CD4-positive, alpha-beta memory T cell (primary cell): ENCODE results near the gene RAVER2. TPM values are rescaled to one million over a fixed set of nuclear protein-coding genes. Genes with fewer than 3 reads are reported as not detected.
A peak's percentile ranks its signal among the peaks of the same experiment; 100 is the strongest.

Experiments used
- CTCF ChIA-PET: fragments of 350-600 bp; sonication (Branson Sonifier 250); formaldehyde crosslinking; loops from one replicate; lab custom pipeline; 2021; ENCODE audit warnings: inconsistent platforms; ENCODE audit not compliant: partially characterized antibody; lab: Charles Lee
- POLR2A ChIA-PET: fragments of 350-600 bp; sonication (Branson Sonifier 250); formaldehyde crosslinking; loops from one replicate; lab custom pipeline; 2021; ENCODE audit not compliant: partially characterized antibody; lab: Charles Lee
- DNase-seq, 5 donors: peaks; one replicate each; pipeline versions ENCODE4 v3.0.0 to v3.0.0-alpha.2; 2020 to 2022; ENCODE audit warnings: mixed read lengths in 1 of 5
- H3K27ac ChIP-seq: one replicate; pipeline ENCODE4 v1.7.0; 2013; ENCODE audit warnings: low read depth, low read length
- H3K27me3 ChIP-seq: 2 replicates; pipeline ENCODE4 v1.7.0; 2013; ENCODE audit warnings: mild to moderate bottlenecking, low read length, moderate library complexity; ENCODE audit not compliant: insufficient read depth
- H3K36me3 ChIP-seq: 2 replicates; pipeline ENCODE4 v1.7.0; 2013; ENCODE audit warnings: mild to moderate bottlenecking, low read length, moderate library complexity; ENCODE audit not compliant: insufficient read depth
- H3K4me1 ChIP-seq: 2 replicates; pipeline ENCODE4 v1.7.0; 2013; ENCODE audit warnings: mild to moderate bottlenecking, low read length, moderate library complexity; ENCODE audit not compliant: insufficient read depth
- H3K4me3 ChIP-seq, 2 donors: one replicate each; pipeline ENCODE4 v1.7.0; 2013; ENCODE audit warnings: low read length in 2 of 2, mild to moderate bottlenecking in 1 of 2
- H3K9me3 ChIP-seq, 2 donors: one replicate each; pipeline ENCODE4 v1.7.0; 2013; ENCODE audit warnings: low read length in 2 of 2, control low read depth in 1 of 2; ENCODE audit not compliant: control insufficient read depth in 1 of 2
- H3K27ac Mint-ChIP-seq, 7 donors: one replicate each; pipeline ENCODE4 v1.8.0; 2020 to 2021; ENCODE audit warnings: mixed read lengths in 7 of 7, mild to moderate bottlenecking in 6 of 7, inconsistent platforms in 3 of 7, moderate library complexity in 3 of 7
- H3K27me3 Mint-ChIP-seq, 2 donors: one replicate each; pipeline ENCODE4 v1.8.0; 2020 to 2021; ENCODE audit warnings: mixed read lengths in 2 of 2
- H3K36me3 Mint-ChIP-seq, 2 donors: one replicate each; pipeline ENCODE4 v1.8.0; 2020 to 2021; ENCODE audit warnings: mixed read lengths in 2 of 2, inconsistent platforms in 1 of 2, mild to moderate bottlenecking in 1 of 2
- H3K4me1 Mint-ChIP-seq, 4 donors: one replicate each; pipeline ENCODE4 v1.8.0; 2020 to 2021; ENCODE audit warnings: mixed read lengths in 4 of 4, mild to moderate bottlenecking in 1 of 4
- H3K4me3 Mint-ChIP-seq, 8 donors: one replicate each; pipeline ENCODE4 v1.8.0; 2020 to 2021; ENCODE audit warnings: mixed read lengths in 8 of 8, mild to moderate bottlenecking in 7 of 8, moderate library complexity in 6 of 8, inconsistent platforms in 3 of 8
- H3K9me3 Mint-ChIP-seq, 8 donors: one replicate each; pipeline ENCODE4 v1.8.0; 2020 to 2021; ENCODE audit warnings: mixed read lengths in 8 of 8, mild to moderate bottlenecking in 5 of 8, inconsistent platforms in 3 of 8, moderate library complexity in 1 of 8
- intact Hi-C: fragments of 100-400 bp; cut with micrococcal nuclease; formaldehyde crosslinking; loops from one replicate; pipeline ENCODE4 v1.15.1; 2023
- polyA plus RNA-seq, 2 donors: library from polyadenylated mRNA; unstranded; fragments of 300-500 nt; fragmentation: Illumina TruSeq; gene quantifications; one replicate each; pipeline ENCODE4 v1.2.3, GENCODE V29; 2021
- total RNA-seq, 2 experiments: library from RNA; stranded (reverse); gene quantifications; one replicate each; pipeline ENCODE4 v1.2.3, GENCODE V29; 2021

Gene RAVER2
- total and polyA plus RNA-seq, 4 experiments from 2014 or later: 1.7 to 2.1 (median 1.8) TPM

DNA sequence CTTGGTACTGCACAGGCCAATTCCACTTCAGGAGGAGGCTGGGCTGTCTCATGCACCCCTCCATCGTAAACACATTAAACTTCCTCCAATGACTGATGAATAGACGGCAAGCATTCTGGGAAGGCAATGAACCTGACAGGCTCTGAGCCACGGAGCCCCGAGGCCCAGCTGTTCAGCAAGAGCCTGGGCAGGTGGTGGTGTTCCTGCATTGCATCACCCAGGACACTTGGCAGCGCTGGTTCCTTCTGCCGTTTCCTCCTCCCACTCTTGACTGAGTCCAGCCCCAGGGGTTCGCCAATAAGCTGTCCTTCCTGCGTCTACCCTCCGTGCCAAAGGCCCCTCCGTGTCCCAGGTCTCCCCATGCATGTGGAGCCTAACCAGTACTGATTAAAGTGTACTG lies 111.7 kb downstream of the RAVER2 start:
- intact Hi-C loops: no loop called here
- ChIA-PET POLR2A (no interaction called here), CTCF (no interaction called here)
- Histone ChIP-seq H3K9me3 (no peaks in the 10 kb centered on the region), H3K36me3 (peaks cover 92% of the 10 kb centered on the region), H3K27ac (no peak overlapping the region), H3K4me1 (no peaks in the 10 kb centered on the region), H3K4me3 (no peak overlapping the region), H3K27me3 (no peaks in the 10 kb centered on the region)
- Mint-ChIP-seq H3K4me1 (peaks cover 12 to 37% (median 21%) of the 10 kb centered on the region in 4 donors), H3K27ac (peak overlapping the region in 4 of 7 donors; percentile 8 to 86 (median 44)), H3K36me3 (peaks cover 76 to 91% of the 10 kb centered on the region in 2 donors), H3K4me3 (no peak overlapping the region), H3K9me3 (peaks cover 0 to 4% (median 0%) of the 10 kb centered on the region in 8 donors), H3K27me3 (no peaks in the 10 kb centered on the region)
- no peak for DNase-seq

DNA sequence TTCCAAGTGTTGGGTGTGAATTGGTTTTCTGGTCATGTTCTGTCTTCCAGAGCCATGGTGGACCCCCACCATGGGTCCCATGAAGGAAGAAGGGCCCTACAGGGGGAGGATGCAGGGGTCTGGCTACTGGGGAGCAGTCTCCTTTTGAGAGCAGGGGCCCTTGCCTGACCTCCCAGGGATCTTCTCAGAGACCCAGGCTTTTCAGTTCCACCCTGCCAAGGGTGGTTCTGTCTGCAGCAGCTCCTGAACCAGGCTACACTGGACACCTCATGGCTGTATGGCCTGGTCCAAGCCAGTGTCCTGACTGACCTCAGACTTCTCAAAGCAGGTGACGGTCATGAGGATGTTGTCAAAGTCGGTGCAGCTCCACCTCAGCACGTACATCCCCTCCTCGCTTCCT lies 112.5 kb downstream of the RAVER2 start:
- POLR2A ChIA-PET: no interaction called here
- CTCF ChIA-PET: no interaction called here

DNA sequence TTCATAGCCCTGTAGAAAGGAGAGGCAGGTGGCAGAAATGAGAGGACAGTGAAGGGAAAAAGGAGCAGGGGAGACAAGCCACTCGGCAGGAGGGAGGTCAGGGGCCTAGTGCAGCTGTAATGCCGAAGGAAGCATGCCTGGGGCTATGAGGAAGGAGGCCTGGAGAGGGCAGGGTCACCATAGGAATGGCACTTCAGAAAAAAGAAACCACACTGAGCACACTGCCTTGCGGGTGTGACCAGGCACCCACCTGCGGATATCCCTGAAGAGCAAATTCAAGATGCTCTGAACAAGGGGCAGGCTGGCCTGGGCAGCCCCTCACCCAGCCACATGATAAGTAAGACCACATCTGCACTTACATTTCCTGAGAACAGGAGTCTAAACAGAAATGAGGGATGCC lies 116.7 kb downstream of the RAVER2 start:
- peaks cover 0 to 2% (median 0%) of the 10 kb centered on the region in 8 donors for H3K9me3 Mint-ChIP-seq
- CTCF ChIA-PET: interaction anchor here (2.2 kb wide), 1 partner anchor 214 kb away, joined by 6 read pairs; no protein-coding TSS in a partner anchor
- H3K9me3 ChIP-seq: no peaks in the 10 kb centered on the region
- intact Hi-C loops: loop anchor here (5.0 kb wide), 1 partner anchor 141 kb away; no protein-coding TSS in a partner anchor
- no peak overlapping the region for H3K4me3 Mint-ChIP-seq
- peaks cover 29% of the 10 kb centered on the region for H3K4me1 ChIP-seq
- H3K36me3 ChIP-seq: peaks cover 59% of the 10 kb centered on the region
- H3K27me3 Mint-ChIP-seq: no peaks in the 10 kb centered on the region
- no peak overlapping the region for H3K27ac ChIP-seq
- H3K4me1 Mint-ChIP-seq: peaks cover 26 to 61% (median 50%) of the 10 kb centered on the region in 4 donors
- peaks cover 67 to 78% of the 10 kb centered on the region in 2 donors for H3K36me3 Mint-ChIP-seq
- peak overlapping the region; percentile 24 to 87 (median 69) for H3K27ac Mint-ChIP-seq
- POLR2A ChIA-PET: no interaction called here
- H3K27me3 ChIP-seq: no peaks in the 10 kb centered on the region
- H3K4me3 ChIP-seq: no peak overlapping the region
- DNase-seq: no peak

More for the DNA sequence above, 112.5 kb downstream of the RAVER2 start:
- DNase-seq: no peak
- Histone ChIP-seq H3K4me3 (no peak overlapping the region), H3K36me3 (peaks cover 92% of the 10 kb centered on the region), H3K9me3 (no peaks in the 10 kb centered on the region), H3K27me3 (no peaks in the 10 kb centered on the region), H3K27ac (no peak overlapping the region), H3K4me1 (no peaks in the 10 kb centered on the region)
- Mint-ChIP-seq H3K27me3 (no peaks in the 10 kb centered on the region), H3K36me3 (peaks cover 74 to 91% of the 10 kb centered on the region in 2 donors), H3K9me3 (peaks cover 0 to 4% (median 0%) of the 10 kb centered on the region in 8 donors), H3K4me3 (no peak overlapping the region), H3K4me1 (peaks cover 12 to 42% (median 27%) of the 10 kb centered on the region in 4 donors), H3K27ac (peak overlapping the region in 2 of 7 donors; percentile 59 to 68)
- intact Hi-C loops: no loop called here

DNA sequence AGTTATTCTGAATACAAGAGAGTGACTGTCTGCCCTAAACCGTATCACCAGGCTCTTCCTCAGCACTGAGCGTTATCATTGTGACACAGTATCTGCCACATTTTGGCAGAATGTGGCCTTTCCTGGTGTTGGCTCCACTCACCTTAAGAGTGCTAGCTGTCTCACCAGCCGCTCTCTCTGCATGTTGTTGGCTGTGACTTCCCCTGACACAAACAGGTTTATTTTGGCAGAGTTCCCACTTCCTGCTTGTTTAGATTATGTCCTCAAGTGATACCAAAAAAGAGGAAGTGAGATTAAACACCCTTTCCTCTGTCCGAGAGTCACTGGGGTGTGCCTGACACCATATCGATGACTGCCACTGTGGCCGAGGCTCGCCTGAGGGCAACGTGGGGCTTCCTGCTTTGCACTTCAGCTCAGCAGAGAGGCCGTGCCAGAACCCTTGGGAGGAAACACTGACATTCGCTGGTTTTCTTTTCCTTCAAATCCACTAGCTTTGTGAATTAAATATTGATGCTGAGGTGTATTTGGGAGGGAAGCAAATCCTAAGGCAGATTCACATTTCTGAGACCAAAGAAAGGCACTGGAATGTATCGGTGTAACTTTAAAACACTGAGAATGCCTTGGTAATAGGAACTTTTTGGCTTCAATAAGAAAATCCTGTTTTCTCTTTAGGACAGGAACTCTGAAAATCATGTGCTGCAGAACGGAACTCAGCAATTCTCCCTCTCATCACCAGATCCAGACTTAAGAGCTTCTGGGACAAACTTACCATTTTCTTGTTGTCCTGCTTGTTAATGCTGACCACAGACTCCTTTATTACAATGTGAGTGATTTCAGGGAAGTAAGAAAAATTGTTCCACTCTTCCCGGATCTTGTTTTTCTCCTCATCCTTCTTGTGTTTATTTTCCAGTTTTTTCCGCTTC lies 119.4 kb downstream of the RAVER2 start:
- Histone ChIP-seq H3K4me1 (peaks cover 29% of the 10 kb centered on the region), H3K4me3 (no peak overlapping the region), H3K27me3 (no peaks in the 10 kb centered on the region), H3K27ac (peak overlapping the region; percentile 48), H3K36me3 (peaks cover 56% of the 10 kb centered on the region), H3K9me3 (no peaks in the 10 kb centered on the region)
- Mint-ChIP-seq H3K27me3 (no peaks in the 10 kb centered on the region), H3K27ac (peak overlapping the region; percentile 63 to 93 (median 89)), H3K36me3 (peaks cover 67 to 81% of the 10 kb centered on the region in 2 donors), H3K4me3 (peak overlapping the region in 7 of 8 donors; percentile 7 to 79 (median 64)), H3K4me1 (peaks cover 30 to 58% (median 46%) of the 10 kb centered on the region in 4 donors), H3K9me3 (peaks cover 0 to 2% (median 0%) of the 10 kb centered on the region in 8 donors)
- intact Hi-C loops: loop anchor here (1.0 to 5.0 kb wide), 5 partner anchors 15 to 211 kb away; partner anchors contain the start of gene JAK1
- peak; percentile 71 to 77 (median 73) for DNase-seq
- ChIA-PET POLR2A (interaction anchor here (0.7 to 3.1 kb wide), 8 partner anchors 13 to 205 kb away, joined by 3 to 30 read pairs (median 4); partner anchors contain the start of gene JAK1), CTCF (interaction anchor here (0.8 to 1.7 kb wide), 6 partner anchors 10 to 208 kb away, joined by 3 to 4 read pairs (median 3); no protein-coding TSS in a partner anchor)

DNA sequence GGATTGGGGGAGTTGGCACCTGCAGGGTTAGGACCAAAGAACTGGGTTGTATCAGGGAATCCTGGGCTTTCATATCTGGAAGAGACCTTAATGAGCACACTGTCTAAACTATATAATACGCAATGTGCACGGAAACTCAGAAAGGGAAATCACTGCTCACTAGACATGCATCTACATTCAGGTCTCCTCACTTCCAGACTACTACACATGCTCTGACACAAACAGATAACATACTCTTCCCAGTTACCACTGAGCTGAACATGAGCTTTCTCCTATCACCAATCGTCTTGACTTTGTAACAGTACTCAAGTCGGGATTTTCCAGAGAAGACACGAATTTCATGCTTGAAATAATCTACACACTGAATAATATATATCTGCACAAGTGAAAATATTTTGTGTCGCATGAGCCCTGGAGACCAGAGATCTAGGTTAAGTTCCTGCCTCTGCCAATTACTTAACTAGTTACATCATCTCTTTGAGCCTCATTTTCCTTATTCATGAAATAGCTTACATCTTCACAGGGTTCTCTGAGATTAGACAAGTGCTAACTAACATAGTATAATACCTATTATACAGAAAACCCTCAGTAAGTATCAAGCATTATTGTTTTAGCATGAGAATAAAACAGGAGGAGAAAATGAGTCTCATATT lies 120.4 kb downstream of the RAVER2 start:
- Histone ChIP-seq H3K27me3 (no peaks in the 10 kb centered on the region), H3K27ac (peak overlapping the region; percentile 48), H3K9me3 (no peaks in the 10 kb centered on the region), H3K4me3 (no peak overlapping the region), H3K4me1 (peaks cover 29% of the 10 kb centered on the region), H3K36me3 (peaks cover 54% of the 10 kb centered on the region)
- Mint-ChIP-seq H3K9me3 (peaks cover 0 to 2% (median 0%) of the 10 kb centered on the region in 8 donors), H3K36me3 (peaks cover 58 to 82% of the 10 kb centered on the region in 2 donors), H3K4me1 (peaks cover 28 to 55% (median 41%) of the 10 kb centered on the region in 4 donors), H3K27me3 (no peaks in the 10 kb centered on the region), H3K27ac (peak overlapping the region; percentile 63 to 93 (median 85)), H3K4me3 (peak overlapping the region in 6 of 8 donors; percentile 3 to 78 (median 34))
- no peak for DNase-seq
- CTCF ChIA-PET: interaction anchor here (1.5 to 1.6 kb wide), 3 partner anchors 11 to 207 kb away, joined by 3 to 4 read pairs (median 3); no protein-coding TSS in a partner anchor
- POLR2A ChIA-PET: interaction anchor here (0.7 to 3.1 kb wide), 5 partner anchors 12 to 204 kb away, joined by 3 to 30 read pairs (median 4); partner anchors contain the start of gene JAK1
- intact Hi-C loops: loop anchor here (2.0 kb wide), 2 partner anchors 14 to 38 kb away; no protein-coding TSS in a partner anchor

DNA sequence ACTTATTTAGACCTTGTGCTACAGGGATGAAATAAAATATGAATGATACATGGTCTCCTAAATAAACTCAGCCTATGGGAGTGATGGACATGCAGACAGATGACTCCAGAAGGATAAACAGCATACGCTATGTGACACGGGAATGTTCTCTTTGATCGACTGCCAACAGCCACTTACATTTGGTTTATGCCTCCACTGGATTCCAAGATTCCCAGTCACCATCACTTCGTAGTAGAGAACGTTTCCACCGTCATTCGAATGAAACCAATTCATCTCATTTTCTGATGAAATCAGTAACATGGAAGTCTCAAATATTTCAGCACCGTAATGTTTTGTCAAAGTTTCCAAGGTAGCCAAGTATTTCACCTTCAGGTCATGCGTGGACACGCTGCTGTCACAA lies 121.8 kb downstream of the RAVER2 start:
- intact Hi-C loops: no loop called here
- H3K27me3 Mint-ChIP-seq: no peaks in the 10 kb centered on the region
- H3K4me1 ChIP-seq: peaks cover 29% of the 10 kb centered on the region
- no peak for DNase-seq
- peaks cover 23 to 51% (median 33%) of the 10 kb centered on the region in 4 donors for H3K4me1 Mint-ChIP-seq
- H3K27me3 ChIP-seq: no peaks in the 10 kb centered on the region
- ChIA-PET POLR2A (interaction anchor here (1.6 kb wide), 1 partner anchor 96 kb away, joined by 4 read pairs; no protein-coding TSS in a partner anchor), CTCF (interaction anchor here (1.6 kb wide), 1 partner anchor 41 kb away, joined by 4 read pairs; no protein-coding TSS in a partner anchor)
- no peak overlapping the region for H3K4me3 ChIP-seq
- H3K36me3 Mint-ChIP-seq: peaks cover 56 to 85% of the 10 kb centered on the region in 2 donors
- H3K27ac Mint-ChIP-seq: no peak overlapping the region
- H3K9me3 Mint-ChIP-seq: peaks cover 0 to 2% (median 0%) of the 10 kb centered on the region in 8 donors
- H3K9me3 ChIP-seq: no peaks in the 10 kb centered on the region
- no peak overlapping the region for H3K4me3 Mint-ChIP-seq
- peaks cover 58% of the 10 kb centered on the region for H3K36me3 ChIP-seq
- H3K27ac ChIP-seq: no peak overlapping the region
